ENCODE measurements around the gene SPR.
A peak's percentile ranks its signal among the peaks of the same experiment; 100 is the strongest.

The SPR gene

DNA sequence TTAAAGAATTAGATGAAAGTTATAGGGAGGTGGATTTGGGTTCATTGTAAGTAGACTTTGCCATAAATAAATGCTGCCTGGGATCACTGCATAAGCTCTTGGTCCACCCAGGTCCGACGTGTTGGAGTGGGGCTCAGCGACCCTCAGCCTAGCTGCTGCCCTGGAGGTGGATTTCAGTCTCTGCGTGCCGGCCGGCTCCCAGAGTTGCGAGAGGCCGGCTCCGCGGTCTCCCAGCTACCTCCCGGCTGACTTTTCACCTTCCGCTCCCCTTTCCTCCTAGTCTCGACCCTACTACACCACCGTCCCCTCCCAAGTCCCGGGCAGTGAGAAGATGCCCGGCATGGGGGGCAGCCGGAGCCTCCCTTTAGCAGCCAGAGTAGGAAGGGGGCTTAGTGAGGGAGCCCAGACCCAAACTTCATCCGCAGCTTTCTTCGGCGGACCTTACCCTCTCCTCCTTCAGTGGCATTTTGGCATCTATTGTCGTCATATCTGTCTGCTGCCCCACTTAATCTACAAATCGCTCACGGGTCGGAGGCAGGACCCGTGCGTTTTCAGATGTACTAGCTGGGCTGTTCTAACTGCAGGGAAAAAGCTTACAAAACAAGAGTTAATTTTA is 38.2 kb downstream of the SPR start:
- H3K27me3 Mint-ChIP-seq: peaks cover 54% of the 10 kb centered on the region
- no peaks in the 10 kb centered on the region for H3K9me3 Mint-ChIP-seq
- no peak overlapping the region for H3K27ac Mint-ChIP-seq
- no peak overlapping the region for H3K4me3 Mint-ChIP-seq
- peak; percentile 19 for DNase-seq
- CTCF ChIA-PET: interaction anchor here (0.6 to 2.1 kb wide), 5 partner anchors 10 to 1233 kb away, joined by 3 to 8 read pairs (median 4); no protein-coding TSS in a partner anchor
- H3K4me1 Mint-ChIP-seq: peaks cover 6% of the 10 kb centered on the region
- no peaks in the 10 kb centered on the region for H3K36me3 Mint-ChIP-seq

DNA sequence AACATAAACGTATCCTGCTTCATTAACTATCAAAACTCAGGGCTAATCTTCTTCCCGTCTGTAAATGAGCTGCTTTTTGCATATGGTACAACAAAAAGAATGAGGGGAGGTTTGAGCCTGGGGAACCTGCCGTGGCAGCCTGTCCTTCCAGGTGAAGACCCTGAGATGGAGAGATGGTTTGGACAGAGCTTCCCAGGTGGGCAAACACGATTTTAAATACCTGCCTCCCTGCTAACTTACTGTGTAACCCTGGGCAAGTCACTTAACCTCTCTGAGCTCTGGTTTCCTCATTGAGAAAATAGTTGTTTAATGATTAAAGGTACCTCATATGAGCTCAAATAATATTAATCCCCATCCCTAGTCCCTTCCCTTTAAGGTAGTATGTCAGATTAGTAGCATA is 39.2 kb downstream of the SPR start:
- H3K27ac Mint-ChIP-seq: no peak overlapping the region
- peaks cover 45% of the 10 kb centered on the region for H3K27me3 Mint-ChIP-seq
- H3K4me1 Mint-ChIP-seq: peaks cover 5% of the 10 kb centered on the region
- no peak overlapping the region for H3K4me3 Mint-ChIP-seq
- CTCF ChIA-PET: interaction anchor here (1.1 to 2.1 kb wide), 4 partner anchors 11 to 48 kb away, joined by 4 to 8 read pairs (median 5); partner anchors contain the start of gene SPR
- DNase-seq: peak; percentile 16
- no peaks in the 10 kb centered on the region for H3K36me3 Mint-ChIP-seq
- H3K9me3 Mint-ChIP-seq: no peaks in the 10 kb centered on the region

GRCh38 chr2:72926811-72927465 is 39.7 kb downstream of the SPR start:
- DNase-seq: peak; percentile 11
- Mint-ChIP-seq H3K27me3 (peaks cover 39% of the 10 kb centered on the region), H3K4me3 (no peak overlapping the region), H3K27ac (no peak overlapping the region), H3K9me3 (no peaks in the 10 kb centered on the region), H3K4me1 (peaks cover 6% of the 10 kb centered on the region), H3K36me3 (no peaks in the 10 kb centered on the region)
- CTCF ChIA-PET: interaction anchor here (0.9 to 2.1 kb wide), 5 partner anchors 12 to 47 kb away, joined by 3 to 13 read pairs (median 6); partner anchors contain the start of gene SPR

DNA sequence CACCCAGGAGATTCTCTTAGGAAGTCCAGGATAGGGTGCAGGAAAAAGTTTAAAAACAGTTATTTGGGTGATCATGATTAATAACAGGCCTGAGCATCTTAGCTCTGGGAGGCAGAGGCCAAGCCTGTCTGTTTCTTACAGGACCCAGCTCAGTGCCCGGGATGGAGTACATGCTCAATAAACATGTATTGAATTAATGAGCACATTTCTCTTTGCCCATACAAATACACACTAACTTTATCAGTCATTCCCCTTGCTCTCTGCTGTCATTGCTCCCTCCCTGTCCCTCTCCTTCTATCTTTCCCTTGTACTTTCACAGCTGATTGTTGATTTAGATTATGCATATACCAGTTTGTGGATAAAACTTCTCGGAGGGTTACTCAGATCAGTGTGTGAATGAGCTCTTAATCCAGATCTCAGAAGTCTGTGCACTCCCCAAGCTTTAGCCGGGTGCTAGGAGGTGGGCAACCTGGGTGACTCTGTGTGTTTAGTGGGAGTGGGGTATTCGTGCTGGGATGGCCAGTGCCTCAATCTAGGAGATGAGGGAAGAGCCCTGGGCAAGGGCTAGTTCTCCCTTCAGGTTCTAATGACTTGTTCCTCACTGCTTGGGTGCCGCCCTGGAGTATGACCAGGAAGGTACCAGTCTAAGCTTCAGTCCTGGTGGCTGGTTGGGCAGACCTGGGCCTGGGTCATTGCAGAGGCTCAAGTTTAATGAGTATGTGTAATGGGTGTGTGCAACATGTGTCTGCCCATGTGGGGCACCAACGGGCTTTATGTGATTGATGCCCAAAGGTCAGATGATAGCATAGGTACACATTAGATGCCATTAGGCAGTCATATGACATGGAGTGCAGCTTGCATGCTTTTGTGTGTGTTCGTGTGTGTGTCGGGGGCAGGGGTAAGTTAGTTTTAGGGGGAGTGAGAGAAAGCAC is 40.7 kb downstream of the SPR start:
- no peaks in the 10 kb centered on the region for H3K9me3 Mint-ChIP-seq
- no peak overlapping the region for H3K4me3 Mint-ChIP-seq
- CTCF ChIA-PET: interaction anchor here (0.9 to 2.0 kb wide), 4 partner anchors 33 to 46 kb away, joined by 3 to 13 read pairs (median 5); no protein-coding TSS in a partner anchor

GRCh38 chr2:72929010-72929409 is 41.8 kb downstream of the SPR start:
- Mint-ChIP-seq H3K36me3 (no peaks in the 10 kb centered on the region), H3K9me3 (no peaks in the 10 kb centered on the region), H3K27me3 (peaks cover 24% of the 10 kb centered on the region), H3K4me1 (peaks cover 6% of the 10 kb centered on the region), H3K27ac (no peak overlapping the region), H3K4me3 (no peak overlapping the region)
- CTCF ChIA-PET: interaction anchor here (1.1 to 1.6 kb wide), 2 partner anchors 36 to 38 kb away, joined by 3 to 7 read pairs; no protein-coding TSS in a partner anchor
- DNase-seq: no peak

More for the DNA sequence above, 40.7 kb downstream of the SPR start:
- Mint-ChIP-seq H3K4me1 (peaks cover 11% of the 10 kb centered on the region), H3K36me3 (no peaks in the 10 kb centered on the region), H3K27ac (no peak overlapping the region), H3K27me3 (peaks cover 30% of the 10 kb centered on the region)
- DNase-seq: peak; percentile 14

- H3K27me3 Mint-ChIP-seq: peaks cover 22% of the 10 kb centered on the region
- no peak overlapping the region for H3K4me3 Mint-ChIP-seq
- CTCF ChIA-PET: no interaction called here
- no peaks in the 10 kb centered on the region for H3K9me3 Mint-ChIP-seq
- peaks cover 6% of the 10 kb centered on the region for H3K4me1 Mint-ChIP-seq
- H3K36me3 Mint-ChIP-seq: no peaks in the 10 kb centered on the region
- peak; percentile 14 for DNase-seq
- H3K27ac Mint-ChIP-seq: no peak overlapping the region
Observed at GRCh38 chr2:72931280-72931910, 44.2 kb downstream of the SPR start.

DNA sequence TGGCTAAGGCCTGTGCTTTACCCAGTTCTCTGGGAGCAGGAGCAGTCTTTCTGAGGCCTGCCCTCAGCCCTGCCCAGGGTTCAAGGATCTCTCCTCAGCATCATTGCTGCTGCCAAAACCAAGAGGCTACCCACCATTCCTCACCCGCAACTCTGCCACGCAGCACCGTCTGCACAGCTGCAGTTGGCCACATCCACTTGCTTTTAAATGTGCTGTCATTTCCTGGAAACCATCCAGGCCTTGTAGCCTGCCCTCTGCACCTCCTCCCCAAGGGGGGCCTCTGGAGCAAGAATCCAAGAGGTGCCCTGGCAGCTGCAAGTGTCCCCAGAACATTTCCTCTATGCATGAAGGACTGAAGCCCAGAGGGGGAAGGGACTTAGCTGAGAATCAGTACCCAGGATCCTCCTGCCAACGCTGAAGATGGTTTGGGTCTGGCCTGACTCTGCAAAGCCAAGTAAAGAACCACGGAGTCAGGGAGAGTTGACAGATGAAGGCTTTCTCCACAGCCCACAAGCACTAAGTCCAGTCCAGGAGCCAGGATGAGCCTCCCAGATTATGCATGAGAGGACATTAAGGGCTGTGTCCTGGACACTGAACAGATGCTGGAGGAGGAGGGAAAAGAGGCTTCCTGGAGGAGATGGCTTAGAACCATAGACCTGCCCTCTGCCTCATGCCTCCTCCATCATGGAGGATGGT is 45.0 kb downstream of the SPR start:
- Mint-ChIP-seq H3K9me3 (no peaks in the 10 kb centered on the region), H3K27me3 (peaks cover 29% of the 10 kb centered on the region), H3K27ac (no peak overlapping the region), H3K4me3 (no peak overlapping the region), H3K4me1 (peaks cover 6% of the 10 kb centered on the region), H3K36me3 (no peaks in the 10 kb centered on the region)
- CTCF ChIA-PET: interaction anchor here (2.1 kb wide), 1 partner anchor 39 kb away, joined by 6 read pairs; no protein-coding TSS in a partner anchor
- DNase-seq: peak; percentile 35

DNA sequence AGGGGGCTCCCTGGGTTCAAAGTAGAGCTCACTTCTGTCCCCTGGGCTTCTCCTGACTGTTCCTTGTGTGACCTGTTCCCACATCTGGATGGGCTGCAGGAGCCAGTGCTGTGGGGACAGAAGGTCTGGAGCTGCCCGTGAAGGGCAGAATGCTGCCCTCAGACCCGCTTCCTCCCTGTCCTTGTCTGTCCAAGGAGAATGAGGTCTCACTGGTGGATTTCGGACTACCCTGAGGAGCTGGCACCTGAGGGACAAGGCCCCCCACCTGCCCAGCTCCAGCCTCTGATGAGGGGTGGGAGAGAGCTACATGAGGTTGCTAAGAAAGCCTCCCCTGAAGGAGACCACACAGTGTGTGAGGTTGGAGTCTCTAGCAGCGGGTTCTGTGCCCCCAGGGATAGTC is 45.6 kb downstream of the SPR start:
- Mint-ChIP-seq H3K4me3 (no peak overlapping the region), H3K27me3 (peaks cover 32% of the 10 kb centered on the region), H3K27ac (no peak overlapping the region), H3K4me1 (peaks cover 6% of the 10 kb centered on the region), H3K36me3 (no peaks in the 10 kb centered on the region), H3K9me3 (no peaks in the 10 kb centered on the region)
- DNase-seq: peak; percentile 13
- CTCF ChIA-PET: interaction anchor here (2.1 kb wide), 1 partner anchor 40 kb away, joined by 6 read pairs; no protein-coding TSS in a partner anchor

DNA sequence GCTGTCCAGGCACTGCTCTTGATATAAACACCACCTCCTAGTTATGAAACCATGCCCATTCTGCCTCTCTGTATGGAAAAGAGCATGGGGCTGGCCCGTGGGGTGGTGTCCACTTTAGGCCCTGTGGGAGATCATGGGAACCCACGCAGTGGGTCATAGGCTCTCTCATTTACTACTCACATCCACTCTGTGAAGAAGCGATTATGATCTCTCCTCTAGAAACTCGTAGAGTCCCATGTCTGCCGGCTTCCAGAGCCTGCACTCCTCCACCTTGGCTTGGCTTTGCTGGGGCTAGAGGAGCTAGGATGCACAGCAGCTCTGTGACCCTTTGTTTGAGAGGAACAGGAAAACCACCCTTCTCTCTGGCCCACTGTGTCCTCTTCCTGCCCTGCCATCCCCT is 46.0 kb downstream of the SPR start:
- Mint-ChIP-seq H3K4me1 (peaks cover 6% of the 10 kb centered on the region), H3K27ac (no peak overlapping the region), H3K27me3 (peaks cover 35% of the 10 kb centered on the region), H3K4me3 (no peak overlapping the region), H3K9me3 (no peaks in the 10 kb centered on the region), H3K36me3 (no peaks in the 10 kb centered on the region)
- CTCF ChIA-PET: interaction anchor here (2.1 kb wide), 1 partner anchor 40 kb away, joined by 6 read pairs; no protein-coding TSS in a partner anchor
- DNase-seq: peak; percentile 5

DNA sequence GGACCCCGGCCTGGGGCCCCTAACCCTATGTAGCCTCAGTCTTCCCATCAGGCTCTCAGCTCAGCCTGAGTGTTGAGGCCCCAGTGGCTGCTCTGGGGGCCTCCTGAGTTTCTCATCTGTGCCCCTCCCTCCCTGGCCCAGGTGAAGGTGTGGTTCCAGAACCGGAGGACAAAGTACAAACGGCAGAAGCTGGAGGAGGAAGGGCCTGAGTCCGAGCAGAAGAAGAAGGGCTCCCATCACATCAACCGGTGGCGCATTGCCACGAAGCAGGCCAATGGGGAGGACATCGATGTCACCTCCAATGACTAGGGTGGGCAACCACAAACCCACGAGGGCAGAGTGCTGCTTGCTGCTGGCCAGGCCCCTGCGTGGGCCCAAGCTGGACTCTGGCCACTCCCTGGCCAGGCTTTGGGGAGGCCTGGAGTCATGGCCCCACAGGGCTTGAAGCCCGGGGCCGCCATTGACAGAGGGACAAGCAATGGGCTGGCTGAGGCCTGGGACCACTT is 46.5 kb downstream of the SPR start:
- H3K9me3 Mint-ChIP-seq: no peaks in the 10 kb centered on the region
- peaks cover 35% of the 10 kb centered on the region for H3K27me3 Mint-ChIP-seq
- H3K4me3 Mint-ChIP-seq: no peak overlapping the region
- no peaks in the 10 kb centered on the region for H3K36me3 Mint-ChIP-seq
- DNase-seq: no peak
- peaks cover 6% of the 10 kb centered on the region for H3K4me1 Mint-ChIP-seq
- H3K27ac Mint-ChIP-seq: no peak overlapping the region
- CTCF ChIA-PET: interaction anchor here (2.1 kb wide), 1 partner anchor 40 kb away, joined by 6 read pairs; no protein-coding TSS in a partner anchor

DNA sequence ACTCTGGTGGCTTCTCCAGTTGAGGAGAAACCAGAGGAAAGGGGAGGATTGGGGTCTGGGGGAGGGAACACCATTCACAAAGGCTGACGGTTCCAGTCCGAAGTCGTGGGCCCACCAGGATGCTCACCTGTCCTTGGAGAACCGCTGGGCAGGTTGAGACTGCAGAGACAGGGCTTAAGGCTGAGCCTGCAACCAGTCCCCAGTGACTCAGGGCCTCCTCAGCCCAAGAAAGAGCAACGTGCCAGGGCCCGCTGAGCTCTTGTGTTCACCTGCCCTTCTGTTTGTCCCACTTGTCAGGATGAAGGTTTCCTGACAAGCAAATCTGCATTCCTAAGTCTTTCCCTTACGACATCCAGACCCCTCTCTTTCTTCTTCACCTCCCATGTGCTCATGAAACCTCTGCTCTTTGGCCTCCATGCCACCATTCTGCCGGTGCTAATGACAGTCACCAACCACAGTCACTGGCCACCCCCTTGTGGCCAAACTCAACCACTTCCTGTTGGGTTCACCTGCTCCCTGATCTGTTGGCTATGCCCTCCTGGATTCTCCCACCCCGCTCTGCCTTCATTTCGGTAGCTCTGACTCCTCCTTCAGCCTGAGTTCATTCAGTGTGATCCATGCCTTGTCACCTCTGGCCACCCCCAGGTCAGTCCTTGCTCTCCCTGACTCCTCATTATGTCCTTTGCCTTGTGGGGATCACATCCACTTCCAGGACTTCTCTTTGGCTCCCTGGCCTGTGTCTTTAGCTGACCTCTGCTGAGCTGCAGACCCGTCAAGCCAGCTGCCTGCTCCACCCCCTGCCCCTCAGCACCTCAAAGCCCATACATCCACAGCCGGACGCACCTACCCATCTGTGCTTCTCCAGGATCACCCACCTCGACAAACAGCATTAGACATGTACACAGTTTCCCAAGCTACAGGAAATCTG is 47.7 kb downstream of the SPR start:
- Mint-ChIP-seq H3K4me1 (peaks cover 6% of the 10 kb centered on the region), H3K27me3 (peaks cover 39% of the 10 kb centered on the region), H3K4me3 (no peak overlapping the region), H3K36me3 (no peaks in the 10 kb centered on the region), H3K9me3 (no peaks in the 10 kb centered on the region), H3K27ac (no peak overlapping the region)
- DNase-seq: no peak
- CTCF ChIA-PET: no interaction called here

DNA sequence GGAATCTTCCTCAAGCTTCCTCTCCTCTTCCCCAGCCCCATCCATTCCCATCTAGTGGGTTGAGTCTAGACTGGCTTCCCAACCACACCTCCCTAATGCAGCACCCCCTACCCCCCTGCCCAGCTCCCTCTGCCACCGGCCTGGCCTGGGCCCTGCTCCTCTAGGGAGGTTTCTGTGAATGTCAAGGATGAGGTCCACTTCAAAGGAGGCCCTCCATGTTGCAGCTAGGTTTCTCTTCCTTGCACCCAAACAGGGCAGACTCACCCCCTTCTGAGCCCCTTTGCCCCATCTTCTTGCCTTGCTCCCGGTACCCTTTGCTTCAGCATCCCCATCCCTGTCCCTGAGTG is 48.4 kb downstream of the SPR start:
- no peak for DNase-seq
- Mint-ChIP-seq H3K4me1 (peaks cover 6% of the 10 kb centered on the region), H3K27me3 (peaks cover 39% of the 10 kb centered on the region), H3K4me3 (no peak overlapping the region), H3K9me3 (no peaks in the 10 kb centered on the region), H3K27ac (no peak overlapping the region), H3K36me3 (no peaks in the 10 kb centered on the region)
- CTCF ChIA-PET: no interaction called here
